HG03280 (cell line): ENCODE data around the gene IRF7.

Experiments
- ATAC-seq: cut with Tn5 transposase; IDR thresholded peaks from one replicate; pipeline ENCODE4 v1.9.1; 2021; ENCODE audit warnings: mild to moderate bottlenecking, moderate library complexity; ENCODE audit not compliant: unreplicated experiment

IRF7 gene

DNA sequence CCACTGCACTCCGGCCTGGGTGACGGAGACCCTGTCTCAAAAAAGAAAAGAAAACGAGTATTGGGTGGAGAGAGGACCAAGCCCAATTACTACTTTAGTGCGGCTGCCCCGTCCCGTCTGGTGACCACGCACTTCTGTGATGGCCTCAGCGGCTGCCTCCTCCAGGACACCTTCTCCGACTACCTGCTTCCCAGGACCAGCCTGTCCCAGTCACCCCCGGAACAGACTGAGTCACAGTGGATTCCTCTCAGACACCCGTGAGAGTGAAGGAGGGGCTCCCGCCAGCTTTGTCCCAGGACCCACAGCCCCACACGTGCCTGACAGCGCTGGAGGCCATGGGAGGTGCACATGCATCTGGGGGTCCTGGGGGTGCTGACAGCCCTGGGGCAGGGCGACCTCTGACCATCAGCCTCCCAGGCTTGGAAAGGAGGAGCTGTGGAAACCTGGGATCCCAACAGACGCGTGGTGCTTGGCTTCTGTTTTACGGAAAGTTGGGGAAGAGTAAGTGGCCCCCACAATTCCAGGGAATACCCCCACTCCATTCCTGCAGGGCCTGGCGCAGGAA, 26.1 kb upstream of the IRF7 start:
- ATAC-seq = no peak

DNA sequence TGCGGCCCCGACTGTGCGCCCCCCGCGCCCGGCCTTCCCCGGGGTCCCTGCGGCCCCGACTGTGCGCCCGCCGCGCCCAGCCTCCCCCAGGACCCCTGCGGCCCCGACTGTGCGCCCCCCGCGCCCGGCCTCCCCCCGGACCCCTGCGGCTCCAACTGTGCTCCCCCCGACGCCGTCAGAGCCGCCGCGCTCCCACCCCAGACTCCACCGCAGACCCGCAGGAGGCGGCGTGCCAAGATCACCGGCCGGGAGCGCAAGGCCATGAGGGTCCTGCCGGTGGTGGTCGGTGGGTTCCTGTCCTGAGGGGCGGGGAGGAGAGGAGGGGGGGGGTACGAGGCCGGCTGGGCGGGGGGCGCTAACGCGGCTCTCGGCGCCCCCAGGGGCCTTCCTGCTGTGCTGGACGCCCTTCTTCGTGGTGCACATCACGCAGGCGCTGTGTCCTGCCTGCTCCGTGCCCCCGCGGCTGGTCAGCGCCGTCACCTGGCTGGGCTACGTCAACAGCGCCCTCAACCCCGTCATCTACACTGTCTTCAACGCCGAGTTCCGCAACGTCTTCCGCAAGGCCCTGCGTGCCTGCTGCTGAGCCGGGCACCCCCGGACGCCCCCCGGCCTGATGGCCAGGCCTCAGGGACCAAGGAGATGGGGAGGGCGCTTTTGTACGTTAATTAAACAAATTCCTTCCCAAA, 24.4 kb upstream of the IRF7 start:
- ATAC-seq = no peak

- no peak for ATAC-seq
Observed at GRCh38 chr11:639332-639955, 23.7 kb upstream of the IRF7 start.

DNA sequence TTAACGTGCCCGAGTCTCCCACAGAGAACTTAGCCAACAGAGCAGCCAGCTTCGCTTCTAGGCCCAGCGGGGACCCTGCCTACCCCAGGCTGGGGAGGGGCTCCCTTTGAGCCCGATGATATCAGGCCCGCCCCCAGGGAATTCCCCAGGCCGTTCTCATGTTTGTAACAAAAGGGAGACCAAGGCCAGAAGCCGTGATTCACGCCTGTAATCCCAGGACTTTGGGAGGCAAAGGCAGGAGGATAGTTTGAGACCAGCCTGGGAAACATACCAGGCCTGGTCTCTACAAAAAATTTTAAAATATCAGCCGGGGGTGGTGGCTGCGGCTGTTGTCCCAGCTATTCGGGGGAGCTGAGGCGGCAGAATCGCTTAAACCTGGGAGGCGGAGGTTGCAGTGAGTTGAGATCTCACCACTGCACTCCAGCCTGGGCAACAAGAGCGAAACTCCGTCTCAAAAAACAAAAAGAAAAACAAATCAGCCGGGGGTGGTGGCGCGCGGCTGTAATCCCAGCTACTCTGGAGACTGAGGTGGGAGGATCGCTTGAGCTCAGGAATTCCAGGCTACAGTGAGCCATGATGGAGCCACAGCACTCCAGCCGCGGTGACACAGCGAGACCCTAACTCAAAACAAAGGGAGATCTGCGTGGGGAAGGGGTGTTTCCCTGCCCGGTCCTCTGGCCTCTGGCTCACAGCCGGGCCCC, 23.0 kb upstream of the IRF7 start:
- ATAC-seq = no peak

DNA sequence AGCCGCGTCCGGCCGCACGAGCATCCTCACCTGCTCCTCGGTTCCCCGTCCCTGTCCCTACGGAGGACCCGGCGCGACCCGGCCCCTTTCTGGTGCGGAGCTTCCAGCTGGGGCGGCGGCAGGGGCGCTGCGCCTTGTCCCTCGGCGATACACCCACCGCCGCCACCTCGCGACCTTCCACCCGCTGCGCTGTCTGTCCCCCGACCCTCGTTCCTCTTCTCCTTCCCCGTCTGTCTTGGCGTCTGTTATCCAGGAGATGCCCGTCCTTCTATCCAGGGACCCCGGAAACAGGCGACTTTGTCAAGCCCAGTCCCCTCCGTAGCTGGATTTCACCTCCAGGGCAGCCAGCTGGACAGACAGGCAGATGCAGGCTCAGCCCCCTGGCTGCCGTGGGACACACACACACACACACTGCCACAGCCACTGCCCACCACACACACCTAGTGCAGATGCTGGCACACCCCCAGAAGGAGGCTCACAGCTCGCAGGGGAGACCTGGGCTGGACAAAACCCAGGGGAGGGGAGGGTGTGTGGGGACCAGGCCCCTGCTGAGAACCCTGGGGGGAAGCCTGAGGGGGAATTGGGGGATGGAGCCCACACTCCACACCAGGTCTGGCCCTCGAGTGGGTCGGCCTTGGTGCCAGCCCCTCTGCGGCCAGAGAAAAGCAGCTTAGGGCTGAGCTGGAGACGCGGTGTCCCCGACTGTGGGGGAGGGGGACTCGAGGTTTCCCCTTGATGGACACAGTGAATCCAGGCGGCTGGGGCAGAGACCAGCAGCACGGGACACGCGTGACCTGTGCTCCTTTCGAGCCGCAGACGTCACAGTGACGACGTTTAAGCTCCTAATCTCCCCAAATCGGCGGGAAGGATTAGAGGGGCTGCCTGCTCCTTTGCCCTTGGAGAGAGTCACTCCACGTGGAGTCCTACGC, 22.1 kb upstream of the IRF7 start:
- ATAC-seq = no peak

DNA sequence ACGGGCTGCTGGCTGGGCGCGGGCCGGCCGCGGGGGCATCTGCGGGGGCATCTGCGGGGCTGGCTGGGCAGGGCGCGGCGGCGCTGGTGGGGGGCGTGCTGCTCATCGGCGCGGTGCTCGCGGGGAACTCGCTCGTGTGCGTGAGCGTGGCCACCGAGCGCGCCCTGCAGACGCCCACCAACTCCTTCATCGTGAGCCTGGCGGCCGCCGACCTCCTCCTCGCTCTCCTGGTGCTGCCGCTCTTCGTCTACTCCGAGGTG, 21.5 kb upstream of the IRF7 start:
- ATAC-seq = no peak

- no peak for ATAC-seq
Observed at GRCh38 chr11:636511-637332, 21.0 kb upstream of the IRF7 start, which contains the start of gene DRD4. Gene DRD4, plus strand, starts transcription at chr11:637269. Its CDS starts 36 bp downstream, at chr11:637305.

DNA sequence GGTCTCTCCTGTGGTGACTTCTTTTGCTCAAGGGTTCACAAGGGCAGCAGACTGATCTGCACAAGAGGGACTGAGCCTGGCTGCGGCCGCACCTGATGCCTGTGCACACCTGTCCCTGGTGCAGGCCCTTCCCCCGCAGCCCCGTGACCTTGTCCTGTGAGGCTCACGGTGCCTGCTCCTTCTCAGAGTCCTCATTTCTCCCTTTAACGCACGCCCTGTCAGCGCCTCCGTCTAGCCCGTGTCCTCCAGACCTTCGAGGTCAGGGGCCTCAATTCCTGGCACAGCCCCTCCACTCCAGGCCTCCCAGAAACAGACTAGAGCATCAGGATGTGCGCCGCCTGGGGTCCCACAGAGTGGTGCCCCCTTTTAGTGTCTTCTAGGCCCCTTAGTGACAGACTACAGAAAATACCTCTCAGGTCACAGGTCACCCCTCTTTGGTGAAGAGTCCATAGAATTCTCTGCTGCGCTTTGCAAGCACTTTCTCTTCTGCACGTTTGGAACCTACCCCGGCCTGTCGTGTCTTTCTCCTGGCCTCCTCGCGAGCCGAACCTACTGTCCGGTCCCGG, 20.3 kb upstream of the IRF7 start:
- ATAC-seq = no peak

DNA sequence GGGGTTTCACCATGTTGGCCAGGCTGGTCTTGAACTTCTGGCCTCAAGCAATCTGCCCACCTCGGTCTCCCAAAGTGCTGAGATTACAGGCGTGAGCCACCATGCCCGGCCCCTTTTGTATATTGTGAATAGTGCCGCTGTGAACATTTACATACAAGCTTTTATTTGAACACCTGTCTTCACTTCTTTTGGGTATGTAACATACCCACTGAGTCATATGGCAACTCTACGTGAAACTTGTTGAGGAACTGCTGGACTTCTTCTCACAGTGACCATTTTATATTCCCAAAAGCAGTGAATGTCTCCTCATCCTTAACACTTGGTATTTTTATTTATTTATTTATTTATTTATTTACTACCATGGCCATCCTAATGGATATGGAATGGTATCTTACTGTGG, 15.1 kb upstream of the IRF7 start:
- no peak for ATAC-seq

GRCh38 chr11:629237-629583, 13.5 kb upstream of the IRF7 start:
- no peak for ATAC-seq

DNA sequence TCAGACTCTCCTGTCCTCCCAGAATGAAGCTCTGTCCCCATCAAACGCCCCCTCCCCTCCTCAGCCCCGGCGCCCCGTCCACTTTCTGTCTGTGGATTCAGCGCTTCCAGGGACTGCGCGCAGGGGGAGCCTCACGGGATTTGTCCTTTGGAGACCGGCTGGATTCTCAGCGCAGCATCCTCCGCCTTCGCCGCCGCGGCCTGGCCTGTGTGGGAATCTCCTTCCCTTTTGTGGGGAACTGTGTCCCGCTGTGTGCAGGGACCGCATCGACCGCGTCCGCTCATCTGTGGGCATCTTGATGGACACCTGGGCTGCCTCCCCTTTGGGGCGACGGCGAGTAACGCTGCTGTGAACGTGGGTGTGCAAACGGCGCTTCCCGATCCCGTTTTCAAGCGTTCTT, 12.3 kb upstream of the IRF7 start:
- ATAC-seq = no peak

- ATAC-seq = no peak
Observed at GRCh38 chr11:627308-627576, 11.5 kb upstream of the IRF7 start.

DNA sequence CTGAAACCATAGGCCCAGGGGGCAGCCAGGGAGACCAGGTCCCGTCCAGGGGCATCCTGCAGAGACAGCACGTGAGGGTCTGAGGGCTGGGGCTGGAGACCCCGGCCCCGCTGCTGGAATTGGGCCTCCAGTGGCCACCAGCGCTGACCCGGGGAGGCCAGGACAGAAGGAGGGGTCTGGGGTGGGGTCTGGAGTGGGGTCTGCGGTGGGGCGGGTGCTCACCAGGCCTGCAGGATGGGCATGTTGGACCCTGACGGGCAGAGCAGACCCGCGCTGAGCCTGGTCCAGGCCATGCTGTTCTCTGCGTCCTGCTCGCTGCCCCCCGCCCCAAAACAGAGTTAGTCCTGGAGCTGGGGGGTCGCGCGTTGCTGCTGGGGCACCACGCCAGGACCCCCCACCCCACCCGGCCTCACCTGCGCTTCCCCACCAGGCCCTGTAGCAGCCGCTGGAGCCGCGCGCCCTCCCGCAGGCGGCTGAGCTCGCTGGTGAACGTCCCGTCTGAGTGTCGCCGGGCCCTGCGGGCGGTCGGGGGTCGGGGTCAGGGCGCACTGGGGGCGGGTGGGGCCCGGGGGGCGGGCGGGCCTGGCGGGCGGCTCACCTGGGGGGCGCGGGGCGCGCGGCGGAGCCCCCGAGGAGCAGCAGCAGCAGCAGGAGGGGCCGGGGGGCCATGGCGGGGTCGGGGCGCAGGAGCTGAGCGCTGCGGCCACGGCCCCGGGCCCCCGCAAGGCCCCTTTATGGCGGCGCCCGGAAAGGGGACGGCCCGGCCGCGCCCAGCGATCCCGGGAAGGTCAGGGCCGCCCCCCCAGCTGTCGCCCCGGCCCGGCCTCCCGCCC, 10.9 kb upstream of the IRF7 start, which contains the start of gene SCT:
Gene SCT, minus strand, starts transcription at position 707 of the 833 bp plus-strand sequence. Its CDS starts 38 bp downstream, at position 669.
- no peak for ATAC-seq

GRCh38 chr11:625636-626268, 10.0 kb upstream of the IRF7 start:
- ATAC-seq = no peak

GRCh38 chr11:624705-625635, 9.2 kb upstream of the IRF7 start, which contains the start of gene CDHR5:
Gene CDHR5, minus strand, starts transcription at chr11:624955. Its CDS starts 53 bp downstream, at chr11:624902.
- no peak for ATAC-seq

DNA sequence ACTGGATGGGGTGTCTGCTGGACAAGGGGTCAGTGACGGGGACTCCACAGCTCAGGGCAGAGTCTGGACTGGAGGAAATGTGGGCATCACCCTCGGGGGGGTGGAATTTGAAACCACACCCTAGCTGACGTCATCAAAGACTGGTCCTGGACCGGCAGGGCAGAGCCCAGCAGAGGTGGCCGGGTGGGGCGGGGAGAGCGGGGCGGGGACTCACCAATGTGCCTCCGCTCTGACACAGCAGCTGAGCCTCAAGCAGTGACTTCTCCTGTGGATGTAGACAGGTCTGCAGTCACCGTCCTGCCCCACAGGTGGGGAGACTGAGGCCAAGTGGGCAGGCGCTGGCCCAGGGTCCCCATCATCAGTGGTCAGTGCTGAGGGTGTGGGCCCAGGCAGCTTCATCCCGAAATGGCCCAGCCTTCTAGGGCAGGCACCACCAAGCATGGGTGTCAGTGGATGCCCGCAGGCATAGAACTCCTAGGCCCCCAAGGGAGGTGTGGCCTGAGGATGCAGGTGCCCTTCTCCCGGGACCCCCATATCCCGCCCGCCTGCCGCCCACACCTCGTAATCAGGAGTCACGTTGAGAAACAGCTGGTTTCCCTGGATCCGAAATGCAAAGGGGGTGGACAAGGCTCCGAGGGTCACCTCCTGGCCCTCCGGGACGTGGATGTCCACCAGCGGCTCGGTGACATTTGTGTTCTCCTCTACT, 8.4 kb upstream of the IRF7 start:
- no peak for ATAC-seq

DNA sequence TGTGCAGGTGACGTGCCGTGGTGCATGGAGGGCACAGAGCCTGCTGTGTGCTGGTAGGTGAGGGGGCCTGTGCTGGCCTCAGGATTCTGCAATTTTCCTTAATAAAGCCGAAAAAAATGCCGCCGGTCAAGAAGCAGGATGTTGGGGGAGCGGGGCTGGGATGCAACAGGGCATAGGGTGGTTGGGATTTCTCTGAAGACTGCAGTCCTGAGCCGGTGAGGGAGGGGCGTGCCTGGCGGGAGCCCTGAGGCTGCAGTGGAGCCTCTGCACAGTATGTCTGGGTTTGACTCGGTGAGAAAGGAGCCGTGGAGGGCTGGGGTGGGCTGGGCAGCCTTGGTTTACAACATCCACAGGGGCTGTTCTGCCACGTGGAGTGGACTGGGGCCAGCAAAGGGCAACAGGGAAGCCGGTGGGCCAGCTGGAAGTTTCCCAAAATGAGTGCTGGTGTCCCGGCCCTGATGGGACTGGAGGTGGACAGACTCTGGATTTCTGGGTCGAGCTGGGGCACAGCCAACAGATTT, 7.7 kb upstream of the IRF7 start:
- ATAC-seq = no peak
